OCI-LY3 (cell line): Measurements from ENCODE around the gene UFSP1.
"Not testable (repeated sequence)": the region's sequence is repeated elsewhere in the genome, so short reads cannot be mapped to it uniquely, and the experiment has no call there.

Source experiments
- EZH2phosphoT487 ChIP-seq: fragments of 200-600 bp; shearing (Covaris generic); IDR thresholded peaks from 2 replicates; pipeline ENCODE4 v1.6.1; 2018; ENCODE audit warnings: antibody characterized with exemption, mixed run types, low read depth
- TF ChIP-seq, protein P1 (sequence below): fragments of 200-600, 300-600 bp; sonication (generic); IDR thresholded peaks from 2 replicates; pipeline ENCODE4 v1.5.1; 2014; ENCODE audit warnings: antibody characterized with exemption, low read length, low read depth

GRCh38 chr7:100936167-100936566 is 46.7 kb upstream of the UFSP1 start:
- TF ChIP-seq, protein P1, sequence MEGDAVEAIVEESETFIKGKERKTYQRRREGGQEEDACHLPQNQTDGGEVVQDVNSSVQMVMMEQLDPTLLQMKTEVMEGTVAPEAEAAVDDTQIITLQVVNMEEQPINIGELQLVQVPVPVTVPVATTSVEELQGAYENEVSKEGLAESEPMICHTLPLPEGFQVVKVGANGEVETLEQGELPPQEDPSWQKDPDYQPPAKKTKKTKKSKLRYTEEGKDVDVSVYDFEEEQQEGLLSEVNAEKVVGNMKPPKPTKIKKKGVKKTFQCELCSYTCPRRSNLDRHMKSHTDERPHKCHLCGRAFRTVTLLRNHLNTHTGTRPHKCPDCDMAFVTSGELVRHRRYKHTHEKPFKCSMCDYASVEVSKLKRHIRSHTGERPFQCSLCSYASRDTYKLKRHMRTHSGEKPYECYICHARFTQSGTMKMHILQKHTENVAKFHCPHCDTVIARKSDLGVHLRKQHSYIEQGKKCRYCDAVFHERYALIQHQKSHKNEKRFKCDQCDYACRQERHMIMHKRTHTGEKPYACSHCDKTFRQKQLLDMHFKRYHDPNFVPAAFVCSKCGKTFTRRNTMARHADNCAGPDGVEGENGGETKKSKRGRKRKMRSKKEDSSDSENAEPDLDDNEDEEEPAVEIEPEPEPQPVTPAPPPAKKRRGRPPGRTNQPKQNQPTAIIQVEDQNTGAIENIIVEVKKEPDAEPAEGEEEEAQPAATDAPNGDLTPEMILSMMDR, result not testable (repeated sequence)
- TF ChIP-seq EZH2phosphoT487, result not testable (repeated sequence)
